HEK293 (cell line): ENCODE measurements around the gene XYLT2.
"Not testable (repeated sequence)": the region's sequence is repeated elsewhere in the genome, so short reads cannot be mapped to it uniquely, and the experiment has no call there.

Experiments used
- CTCF ChIA-PET: fragments of 350-600 bp; formaldehyde crosslinking; extraction: SDS; loops from one replicate; lab custom pipeline; 2021; ENCODE audit warnings: antibody characterized with exemption; lab: Yijun Ruan, JAX
- POLR2A ChIA-PET: fragments of 300-600 bp; formaldehyde crosslinking; extraction: SDS; loops from one replicate; lab custom pipeline; 2020; ENCODE audit warnings: antibody characterized with exemption, inconsistent platforms; lab: Yijun Ruan, JAX
- H3K27ac ChIP-seq: fragments of 200-500 bp; sonication (Bioruptor generic); 2 replicates; pipeline ENCODE4 v1.5.1; 2014; ENCODE audit warnings: low read depth, low read length, control low read depth, inconsistent platforms; ENCODE audit errors: extremely low read depth
- H3K36me3 ChIP-seq, 2 experiments: fragments of 200-500 bp in 1 of 2; sonication (Bioruptor generic) in 1 of 2; 1 replicate in 1 of 2; 2 replicates in 1 of 2; pipeline ENCODE4 v1.5.1; 2014 to 2017; ENCODE audit warnings: inconsistent platforms in 2 of 2, low read length in 2 of 2; ENCODE audit not compliant: control insufficient read depth in 2 of 2, insufficient read depth in 1 of 2
- H3K4me1 ChIP-seq: fragments of 200-500 bp; sonication (Bioruptor generic); 2 replicates; pipeline ENCODE4 v1.5.1; 2014; ENCODE audit warnings: mild to moderate bottlenecking, low read length, inconsistent platforms; ENCODE audit not compliant: control insufficient read depth, insufficient read depth
- H3K4me3 ChIP-seq: 2 replicates; pipeline ENCODE4 v1.5.1; 2011; ENCODE audit warnings: low read depth, mild to moderate bottlenecking, control low read depth, low read length, moderate library complexity
- H3K9me3 ChIP-seq: fragments of 200-500 bp; sonication (Bioruptor generic); 2 replicates; pipeline ENCODE4 v1.5.1; 2014; ENCODE audit warnings: low read depth, low read length, inconsistent platforms; ENCODE audit not compliant: control insufficient read depth, insufficient read depth
- BCL11A ChIP-seq: fragments of 450-650 bp; formaldehyde crosslinking; IDR thresholded peaks from 2 replicates; pipeline ENCODE4 v1.5.1; 2016; ENCODE audit warnings: low read depth, missing biosample characterization, missing genetic modification characterization
- EGR2 ChIP-seq: fragments of 450-650 bp; formaldehyde crosslinking; IDR thresholded peaks from 2 replicates; pipeline ENCODE4 v1.5.1; 2016; ENCODE audit warnings: low read depth, missing biosample characterization, missing genetic modification characterization
- GLI2 ChIP-seq: fragments of 450-650 bp; formaldehyde crosslinking; IDR thresholded peaks from 2 replicates; pipeline ENCODE4; 2017; ENCODE audit warnings: missing biosample characterization, missing genetic modification characterization, low read depth, borderline replicate concordance
- GLIS1 ChIP-seq: fragments of 450-650 bp; formaldehyde crosslinking; IDR thresholded peaks from 2 replicates; pipeline ENCODE4 v1.5.1; 2016; ENCODE audit warnings: missing biosample characterization, missing genetic modification characterization
- KLF8 ChIP-seq: fragments of 450-650 bp; formaldehyde crosslinking; IDR thresholded peaks from 2 replicates; pipeline ENCODE4 v1.5.1; 2016; ENCODE audit warnings: missing biosample characterization, missing genetic modification characterization
- SETDB1 ChIP-seq: IDR thresholded peaks from one replicate; pipeline ENCODE4 v1.6.1; 2017; ENCODE audit warnings: mild to moderate bottlenecking, low read length, moderate library complexity, mixed read lengths; ENCODE audit not compliant: insufficient read length
- SP7 ChIP-seq: fragments of 450-650 bp; formaldehyde crosslinking; IDR thresholded peaks from 2 replicates; pipeline ENCODE4 v1.5.1; 2016; ENCODE audit warnings: missing biosample characterization, missing genetic modification characterization
- ZNF174 ChIP-seq: fragments of 450-650 bp; formaldehyde crosslinking; IDR thresholded peaks from 2 replicates; pipeline ENCODE4 v1.5.0; 2017; ENCODE audit warnings: missing biosample characterization, mild to moderate bottlenecking, missing genetic modification characterization
- ZNF2 ChIP-seq: fragments of 450-650 bp; formaldehyde crosslinking; IDR thresholded peaks from 2 replicates; pipeline ENCODE4 v1.5.1; 2016; ENCODE audit warnings: missing biosample characterization, missing genetic modification characterization
- ZNF248 ChIP-seq: fragments of 450-650 bp; formaldehyde crosslinking; IDR thresholded peaks from 2 replicates; pipeline ENCODE4 v1.5.1; 2017; ENCODE audit warnings: missing biosample characterization, missing genetic modification characterization
- ZNF341 ChIP-seq: fragments of 450-650 bp; formaldehyde crosslinking; IDR thresholded peaks from 2 replicates; pipeline ENCODE4; 2016; ENCODE audit warnings: low read depth, missing biosample characterization, missing genetic modification characterization
- ZNF776 ChIP-seq: fragments of 450-650 bp; formaldehyde crosslinking; IDR thresholded peaks from 2 replicates; pipeline ENCODE4 v1.5.0; 2017; ENCODE audit warnings: missing biosample characterization, missing genetic modification characterization, borderline replicate concordance
- TF ChIP-seq, protein P1 (sequence below): fragments of 450-650 bp; formaldehyde crosslinking; IDR thresholded peaks from 2 replicates; pipeline ENCODE4 v1.5.1; 2016; ENCODE audit warnings: missing biosample characterization, missing genetic modification characterization
- TF ChIP-seq, protein P2 (sequence below): fragments of 450-650 bp; formaldehyde crosslinking; IDR thresholded peaks from 2 replicates; pipeline ENCODE4 v1.5.1; 2016; ENCODE audit warnings: missing biosample characterization, missing genetic modification characterization

Gene XYLT2

GRCh38 chr17:50333291-50334057 lies 12.5 kb upstream of the XYLT2 start:
- H3K27ac ChIP-seq, H3K4me3 ChIP-seq, POLR2A ChIA-PET, H3K9me3 ChIP-seq, H3K36me3 ChIP-seq, H3K4me1 ChIP-seq: not testable (repeated sequence)
- CTCF ChIA-PET = interaction anchor here (0.6 to 1.1 kb wide), 10 partner anchors 8 to 210 kb away, joined by 3 to 5 read pairs (median 3); no protein-coding TSS in a partner anchor
- 0 out of 2 replicates have a peak, but pooled peaks have one; percentile 20 for TF ChIP-seq GLIS1 (tag by site-specific recombination)

DNA sequence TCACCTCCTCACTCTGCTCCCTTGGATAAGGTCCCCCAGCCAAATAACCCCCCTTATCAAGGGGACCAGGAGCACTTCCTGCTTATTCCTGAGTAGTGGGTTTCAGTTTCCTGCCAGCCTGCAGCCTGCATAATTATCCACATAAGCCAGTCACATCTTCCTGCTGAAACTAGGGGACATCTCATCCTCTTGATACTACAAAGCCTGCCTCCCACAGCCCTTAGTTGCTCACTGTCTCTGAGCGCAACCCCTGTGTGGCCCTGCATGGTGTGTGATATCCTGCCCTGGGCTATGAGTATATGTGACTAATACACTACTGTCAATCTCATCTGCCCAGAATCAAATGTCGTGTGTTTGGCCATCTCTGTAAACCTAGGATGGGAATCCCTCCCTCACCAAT lies 8.0 kb upstream of the XYLT2 start:
- Histone ChIP-seq H3K4me3 (no peak overlapping the region), H3K36me3 (no peaks in the 10 kb centered on the region), H3K9me3 (no peaks in the 10 kb centered on the region), H3K4me1 (no peaks in the 10 kb centered on the region), H3K27ac (no peak overlapping the region)
- ChIA-PET CTCF (interaction anchor here (0.7 to 2.5 kb wide), 3 partner anchors 59 to 252 kb away, joined by 3 to 7 read pairs (median 3); partner anchors contain the start of gene LRRC59), POLR2A (no interaction called here)
- TF ChIP-seq ZNF2 (no peak), ZNF776 (tag by site-specific recombination) (no peak), ZNF248 (tag by site-specific recombination) (no peak), ZNF174 (no peak), BCL11A (tag by site-specific recombination) (no peak), KLF8 (tag by site-specific recombination) (no peak), ZNF341 (tag by site-specific recombination) (no peak), EGR2 (tag by site-specific recombination) (no peak)
- TF ChIP-seq, protein P1, sequence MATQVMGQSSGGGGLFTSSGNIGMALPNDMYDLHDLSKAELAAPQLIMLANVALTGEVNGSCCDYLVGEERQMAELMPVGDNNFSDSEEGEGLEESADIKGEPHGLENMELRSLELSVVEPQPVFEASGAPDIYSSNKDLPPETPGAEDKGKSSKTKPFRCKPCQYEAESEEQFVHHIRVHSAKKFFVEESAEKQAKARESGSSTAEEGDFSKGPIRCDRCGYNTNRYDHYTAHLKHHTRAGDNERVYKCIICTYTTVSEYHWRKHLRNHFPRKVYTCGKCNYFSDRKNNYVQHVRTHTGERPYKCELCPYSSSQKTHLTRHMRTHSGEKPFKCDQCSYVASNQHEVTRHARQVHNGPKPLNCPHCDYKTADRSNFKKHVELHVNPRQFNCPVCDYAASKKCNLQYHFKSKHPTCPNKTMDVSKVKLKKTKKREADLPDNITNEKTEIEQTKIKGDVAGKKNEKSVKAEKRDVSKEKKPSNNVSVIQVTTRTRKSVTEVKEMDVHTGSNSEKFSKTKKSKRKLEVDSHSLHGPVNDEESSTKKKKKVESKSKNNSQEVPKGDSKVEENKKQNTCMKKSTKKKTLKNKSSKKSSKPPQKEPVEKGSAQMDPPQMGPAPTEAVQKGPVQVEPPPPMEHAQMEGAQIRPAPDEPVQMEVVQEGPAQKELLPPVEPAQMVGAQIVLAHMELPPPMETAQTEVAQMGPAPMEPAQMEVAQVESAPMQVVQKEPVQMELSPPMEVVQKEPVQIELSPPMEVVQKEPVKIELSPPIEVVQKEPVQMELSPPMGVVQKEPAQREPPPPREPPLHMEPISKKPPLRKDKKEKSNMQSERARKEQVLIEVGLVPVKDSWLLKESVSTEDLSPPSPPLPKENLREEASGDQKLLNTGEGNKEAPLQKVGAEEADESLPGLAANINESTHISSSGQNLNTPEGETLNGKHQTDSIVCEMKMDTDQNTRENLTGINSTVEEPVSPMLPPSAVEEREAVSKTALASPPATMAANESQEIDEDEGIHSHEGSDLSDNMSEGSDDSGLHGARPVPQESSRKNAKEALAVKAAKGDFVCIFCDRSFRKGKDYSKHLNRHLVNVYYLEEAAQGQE = no peak

- CTCF ChIA-PET = interaction anchor here (0.6 to 2.5 kb wide), 4 partner anchors 42 to 251 kb away, joined by 3 to 10 read pairs (median 5); partner anchors contain the start of gene LRRC59
- POLR2A ChIA-PET = no interaction called here
Observed at GRCh38 chr17:50338645-50339044, 7.3 kb upstream of the XYLT2 start.

More at GRCh38 chr17:50338645-50339044, 7.3 kb upstream of the XYLT2 start:
- Histone ChIP-seq H3K4me1 (no peaks in the 10 kb centered on the region), H3K9me3 (no peaks in the 10 kb centered on the region), H3K4me3 (no peak overlapping the region), H3K36me3 (no peaks in the 10 kb centered on the region), H3K27ac (no peak overlapping the region)
- TF ChIP-seq, protein P2, sequence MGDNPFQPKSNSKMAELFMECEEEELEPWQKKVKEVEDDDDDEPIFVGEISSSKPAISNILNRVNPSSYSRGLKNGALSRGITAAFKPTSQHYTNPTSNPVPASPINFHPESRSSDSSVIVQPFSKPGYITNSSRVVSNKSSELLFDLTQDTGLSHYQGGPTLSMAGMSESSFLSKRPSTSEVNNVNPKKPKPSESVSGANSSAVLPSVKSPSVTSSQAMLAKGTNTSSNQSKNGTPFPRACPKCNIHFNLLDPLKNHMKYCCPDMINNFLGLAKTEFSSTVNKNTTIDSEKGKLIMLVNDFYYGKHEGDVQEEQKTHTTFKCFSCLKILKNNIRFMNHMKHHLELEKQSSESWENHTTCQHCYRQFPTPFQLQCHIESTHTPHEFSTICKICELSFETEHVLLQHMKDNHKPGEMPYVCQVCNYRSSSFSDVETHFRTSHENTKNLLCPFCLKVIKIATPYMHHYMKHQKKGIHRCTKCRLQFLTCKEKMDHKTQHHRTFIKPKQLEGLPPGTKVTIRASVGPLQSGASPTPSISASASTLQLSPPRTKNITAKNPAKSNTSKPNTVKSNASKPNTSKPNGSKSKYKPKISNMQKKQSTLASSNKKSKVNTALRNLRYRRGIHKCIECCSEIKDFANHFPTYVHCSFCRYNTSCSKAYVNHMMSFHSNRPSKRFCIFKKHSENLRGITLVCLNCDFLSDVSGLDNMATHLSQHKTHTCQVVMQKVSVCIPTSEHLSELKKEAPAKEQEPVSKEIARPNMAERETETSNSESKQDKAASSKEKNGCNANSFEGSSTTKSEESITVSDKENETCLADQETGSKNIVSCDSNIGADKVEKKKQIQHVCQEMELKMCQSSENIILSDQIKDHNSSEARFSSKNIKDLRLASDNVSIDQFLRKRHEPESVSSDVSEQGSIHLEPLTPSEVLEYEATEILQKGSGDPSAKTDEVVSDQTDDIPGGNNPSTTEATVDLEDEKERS = 0 out of 2 replicates have a peak, but pooled peaks have one; percentile 59
- TF ChIP-seq SETDB1 (peak; percentile 64), SP7 (tag by site-specific recombination) (0 out of 2 replicates have a peak, but pooled peaks have one; percentile 18), GLI2 (no peak)
